Measurements from ENCODE around the gene ETV4.

Gene ETV4

GRCh38 chr17:43546319-43547188, at the start of gene ETV4:
Gene ETV4 (minus strand): TSS chr17:43546340. CDS start chr17:43545617, 723 bp downstream.
- DNase-seq: peak; percentile 97

GRCh38 chr17:43595466-43595865, 49.3 kb upstream of the ETV4 start:
- DNase-seq: no peak

- peak; percentile 88 for DNase-seq
These were observed 45.8 kb upstream of the ETV4 start for GRCh38 chr17:43591779-43592562.

DNA sequence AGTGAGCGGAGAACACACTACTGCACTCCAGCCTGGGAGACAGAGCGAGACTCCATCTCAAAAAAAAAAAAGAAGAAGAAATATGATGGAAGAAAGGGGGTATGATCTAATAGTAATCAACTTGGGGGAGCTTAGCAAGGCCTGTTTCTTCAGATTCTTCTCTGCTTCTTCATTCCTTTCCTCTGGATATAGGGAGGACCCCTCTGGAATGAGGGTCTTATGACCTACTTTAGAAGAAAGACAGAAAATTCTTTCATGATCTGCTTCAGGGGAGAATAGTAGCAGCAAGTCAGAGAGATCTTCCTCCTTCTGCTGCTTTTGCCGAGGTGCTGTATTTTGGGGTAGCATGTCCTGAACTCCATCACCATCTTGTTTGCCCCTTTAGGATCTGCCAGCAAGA, 44.9 kb upstream of the ETV4 start:
- DNase-seq: no peak

DNA sequence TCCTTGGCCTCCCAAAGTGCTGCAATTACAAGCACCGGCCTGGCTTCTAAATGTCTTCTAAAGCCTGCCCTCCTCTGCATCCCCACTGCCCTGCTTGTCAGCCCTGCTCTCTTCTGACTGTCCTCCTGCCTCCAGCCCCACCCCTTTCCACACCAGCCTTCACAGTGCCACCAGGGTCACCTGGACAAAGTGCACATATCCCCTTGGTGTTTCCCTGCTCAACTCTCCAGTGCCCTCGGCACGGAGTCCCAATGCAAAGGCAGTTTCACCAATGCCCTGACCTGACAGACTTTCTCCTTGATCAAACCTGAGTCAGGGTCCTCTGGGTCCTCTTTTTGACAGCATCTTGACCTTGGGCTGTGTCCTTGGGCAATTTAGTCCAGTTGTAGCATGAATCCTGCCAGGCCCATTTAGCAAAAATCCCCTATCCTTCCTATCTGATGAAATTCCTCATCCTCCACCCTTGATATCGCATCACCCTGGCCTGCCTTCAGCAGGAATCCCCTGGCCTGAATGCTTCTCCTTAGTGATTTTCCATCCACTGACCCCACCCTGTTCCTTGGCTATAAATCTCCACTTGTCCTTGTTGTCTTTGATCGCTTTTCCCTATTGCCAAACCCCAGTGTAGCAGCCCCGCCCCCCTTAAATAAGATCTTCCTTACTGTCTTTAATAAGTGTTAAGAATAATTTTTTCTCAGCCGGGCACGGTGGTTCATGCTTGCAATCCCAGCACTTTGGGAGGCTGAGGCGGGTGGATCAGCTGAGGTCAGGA, 42.7 kb upstream of the ETV4 start:
- no peak for DNase-seq

GRCh38 chr17:43588121-43588520, 42.0 kb upstream of the ETV4 start:
- DNase-seq: no peak

DNA sequence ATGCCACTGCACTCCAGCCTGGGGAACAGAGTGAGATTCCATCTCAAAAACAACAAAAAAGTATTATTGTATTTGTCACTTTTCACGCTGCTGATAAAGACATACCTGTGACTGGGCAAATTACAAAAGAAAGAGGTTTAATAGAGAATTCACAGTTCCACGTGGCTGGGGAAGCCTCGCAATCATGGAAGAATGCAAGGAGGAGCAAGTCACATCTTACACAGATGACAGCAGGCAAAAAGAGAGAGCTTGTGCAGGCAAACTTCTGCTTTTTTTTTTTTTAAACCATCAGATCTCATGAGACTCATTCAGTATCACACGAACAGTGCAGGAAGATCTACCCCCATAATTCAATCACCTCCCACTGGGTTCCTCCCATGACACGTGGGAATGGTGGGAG, 41.5 kb upstream of the ETV4 start:
- no peak for DNase-seq

- no peak for DNase-seq
These were observed 38.5 kb upstream of the ETV4 start for GRCh38 chr17:43584666-43585102.

- no peak for DNase-seq
These were observed 37.2 kb upstream of the ETV4 start for GRCh38 chr17:43583332-43583731.

DNA sequence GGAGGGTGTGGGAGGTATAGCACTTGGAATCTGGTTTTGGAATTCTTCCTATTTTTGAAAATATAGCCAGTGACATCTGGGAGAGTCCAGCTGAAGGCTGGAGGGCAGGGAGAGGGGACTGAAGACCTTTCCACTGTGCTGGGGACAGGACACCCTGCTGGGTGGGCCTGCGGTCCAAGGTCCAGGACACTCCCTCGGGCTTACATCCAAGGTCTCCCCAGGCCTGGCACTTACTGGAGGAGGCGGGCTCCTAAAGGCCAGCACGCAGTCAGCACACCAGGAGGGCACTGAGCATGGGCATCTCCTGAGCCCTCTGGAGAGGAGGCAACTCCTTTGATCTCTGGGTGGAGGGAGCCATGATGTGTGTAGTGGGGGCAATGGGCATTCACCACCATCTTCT, 35.5 kb upstream of the ETV4 start:
- no peak for DNase-seq

DNA sequence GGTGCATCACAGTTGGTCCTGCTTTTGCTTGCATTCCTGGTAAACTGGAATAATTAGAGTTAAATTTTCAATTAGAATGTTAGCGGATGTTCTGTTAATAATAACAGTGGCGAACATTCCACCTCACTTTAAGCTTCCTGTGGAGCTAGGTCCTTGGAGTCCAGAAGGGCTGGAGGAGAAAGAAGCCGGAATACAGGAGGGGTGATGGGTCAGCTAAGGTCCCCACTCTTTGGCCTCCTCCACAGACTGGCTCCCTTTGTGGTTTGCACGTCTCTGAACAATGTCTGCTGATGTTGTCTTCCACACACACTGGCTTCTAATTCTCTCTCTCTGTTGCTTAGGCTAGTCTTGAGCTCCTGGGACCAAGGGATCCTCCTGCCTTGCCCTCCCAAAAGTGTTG, 35.0 kb upstream of the ETV4 start:
- no peak for DNase-seq

DNA sequence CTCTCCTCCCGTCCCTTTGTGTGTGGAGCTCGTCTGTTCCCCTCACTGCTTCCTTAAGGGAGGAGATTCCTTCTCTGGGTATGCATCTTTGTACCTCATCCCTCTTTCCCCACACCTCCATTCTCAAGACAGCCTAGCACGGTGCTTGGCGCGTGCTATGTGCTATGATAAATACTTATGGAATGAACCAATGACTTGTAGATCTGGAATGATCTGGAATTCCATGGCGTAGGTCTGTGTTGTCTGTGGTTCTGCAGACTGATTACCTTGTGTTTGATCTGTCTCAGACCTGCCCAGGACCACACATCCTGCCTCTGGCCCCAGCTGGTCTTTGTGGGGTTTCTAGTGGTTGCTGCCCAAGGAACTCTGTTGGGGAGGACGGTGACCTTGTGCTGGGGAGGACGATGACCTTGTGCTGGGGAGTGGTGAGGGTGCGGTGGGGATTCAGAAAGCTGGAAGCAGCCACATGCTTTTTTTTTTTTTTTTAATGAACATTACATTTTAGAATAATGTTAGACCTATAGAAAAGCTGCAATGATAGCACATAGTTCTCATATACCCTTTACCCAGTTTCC, 33.5 kb upstream of the ETV4 start:
- DNase-seq: no peak

DNA sequence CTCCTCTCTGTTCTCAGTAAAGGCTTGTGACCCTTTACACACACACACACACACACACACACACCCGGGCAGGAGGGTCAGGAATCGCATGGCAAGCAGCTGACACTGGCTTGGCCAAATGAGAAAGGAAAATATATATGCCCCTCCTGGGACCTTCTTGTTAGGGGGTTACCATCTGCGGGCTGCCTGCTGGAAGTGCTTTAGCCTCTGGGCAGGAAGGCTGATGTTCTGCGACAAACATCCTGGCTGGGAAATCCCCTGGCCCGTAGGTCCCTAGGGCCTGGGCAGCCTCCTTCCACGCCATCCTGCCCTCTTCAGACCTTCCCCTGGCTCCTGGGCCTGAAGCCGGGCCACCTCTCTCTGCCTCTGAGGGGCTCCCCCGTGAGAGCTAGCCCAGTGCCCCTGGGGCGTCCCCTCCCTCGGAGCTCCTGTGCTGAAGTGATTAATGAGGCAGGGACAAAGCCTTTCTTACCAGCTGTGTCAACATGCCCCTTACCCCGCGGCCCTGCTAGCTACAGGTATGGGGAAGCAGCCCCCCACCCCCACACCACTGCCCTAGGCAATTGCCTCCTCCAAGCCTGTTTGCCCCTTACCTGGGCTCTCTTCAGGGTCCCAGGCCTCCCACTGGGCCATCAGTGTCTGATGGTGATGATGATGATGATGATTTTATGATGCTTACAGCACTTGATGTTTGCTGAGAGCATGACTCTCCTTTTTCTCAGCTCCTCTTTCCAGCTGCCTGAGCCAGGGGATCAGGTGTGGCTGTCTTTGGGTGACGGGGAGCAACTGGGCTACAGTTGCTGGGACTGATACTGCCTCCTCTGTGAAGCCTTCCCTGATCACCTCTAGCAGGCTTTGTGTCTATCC, 32.8 kb upstream of the ETV4 start:
- DNase-seq: peak; percentile 67

- DNase-seq: no peak
These were observed 32.2 kb upstream of the ETV4 start for GRCh38 chr17:43578404-43578698.

DNA sequence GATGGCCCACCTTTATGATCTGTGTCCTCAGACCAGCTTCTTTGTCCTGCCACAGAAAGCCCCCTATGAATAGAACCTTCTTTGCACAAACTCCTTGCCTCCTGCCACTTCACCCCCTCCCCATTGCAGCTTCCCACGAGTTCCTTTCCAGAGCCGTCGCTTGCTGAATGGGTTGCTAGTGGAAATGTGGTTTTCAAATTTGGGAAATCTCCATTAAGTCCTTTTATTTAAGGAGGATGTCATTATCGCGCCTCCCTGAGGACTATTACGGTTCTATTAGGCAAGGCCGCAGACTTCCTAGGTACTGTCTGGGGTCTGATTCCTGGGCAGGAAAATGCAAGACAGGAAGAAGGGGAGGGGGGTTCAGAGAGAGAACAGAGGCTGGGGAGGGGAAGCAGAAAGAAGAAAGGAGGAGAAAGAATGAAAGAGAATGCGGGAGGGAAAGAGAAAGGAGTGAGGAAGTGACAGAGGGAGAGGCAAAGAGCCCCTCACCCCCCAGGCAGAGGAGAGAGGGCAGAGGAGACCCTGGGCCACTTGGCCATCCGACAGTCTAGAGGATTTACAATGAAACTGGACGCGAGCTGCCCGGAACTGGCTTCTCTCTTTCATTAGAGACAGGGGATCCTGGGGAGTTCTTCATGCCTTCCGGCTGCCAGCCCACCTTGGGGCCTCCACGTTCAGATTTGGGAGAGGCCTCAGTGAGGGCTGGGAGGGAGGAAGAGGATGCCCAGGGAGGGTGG, 31.7 kb upstream of the ETV4 start:
- no peak for DNase-seq

DNA sequence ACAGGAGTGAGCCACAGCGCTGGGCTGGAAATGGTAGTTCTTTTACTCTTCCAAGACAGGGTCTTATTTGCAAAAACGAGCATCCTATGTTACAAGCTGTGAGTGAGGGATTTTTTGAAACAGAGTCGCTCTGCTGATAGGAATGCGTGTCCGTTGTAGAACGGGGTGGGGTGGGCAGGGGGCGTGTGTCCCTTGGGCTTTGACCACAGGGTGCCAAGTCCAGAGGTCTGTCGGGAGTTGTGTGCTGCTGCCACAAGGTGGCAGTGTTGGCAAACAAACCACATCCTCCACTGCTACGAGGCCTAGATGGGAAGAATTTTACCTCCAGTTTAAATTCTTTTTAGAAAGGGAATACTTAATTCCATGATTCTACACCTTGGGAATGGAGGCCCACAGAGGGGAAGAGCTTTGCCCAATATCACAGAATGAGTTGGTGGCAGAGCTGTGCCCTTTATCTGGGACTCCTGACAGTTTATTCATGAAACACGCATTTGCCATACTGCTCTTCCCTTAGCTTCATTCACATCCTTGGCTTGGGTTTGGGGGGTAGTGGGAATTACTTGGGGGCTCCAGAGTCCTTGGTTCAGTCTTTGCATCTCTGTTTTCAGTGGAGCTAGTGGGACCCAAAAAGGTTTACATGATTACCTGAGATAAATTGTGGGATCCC, 30.6 kb upstream of the ETV4 start:
- peak; percentile 92 for DNase-seq

DNA sequence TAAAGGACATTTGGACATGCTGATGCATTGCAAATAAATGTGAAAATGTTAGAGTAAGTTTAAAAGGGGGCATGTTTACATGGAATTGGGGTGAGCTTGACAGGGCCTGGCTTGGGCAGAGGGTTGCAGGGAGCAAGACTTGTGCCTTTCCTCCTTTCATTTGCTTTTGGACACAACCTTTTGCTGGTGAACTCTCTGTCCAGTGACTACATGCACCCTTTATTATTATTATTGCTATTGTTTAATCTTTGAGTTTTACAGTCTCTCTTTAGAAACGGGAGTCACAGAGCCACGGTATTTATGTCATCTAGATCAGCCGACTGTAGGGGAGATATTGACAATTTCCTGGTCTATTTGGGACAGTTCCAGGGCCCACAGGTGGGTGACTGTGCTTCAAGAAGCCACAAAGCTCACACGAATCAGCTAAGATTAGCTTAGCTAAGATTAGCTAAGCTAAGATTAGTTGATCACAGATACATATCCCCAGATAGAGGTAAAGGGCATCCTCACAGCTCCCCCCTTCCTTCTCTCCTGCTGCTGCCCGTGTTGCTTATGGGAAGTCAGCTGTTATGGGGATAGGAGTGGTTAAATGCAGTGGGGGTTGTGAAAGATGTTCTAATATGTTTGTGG, 28.9 kb upstream of the ETV4 start:
- no peak for DNase-seq

DNA sequence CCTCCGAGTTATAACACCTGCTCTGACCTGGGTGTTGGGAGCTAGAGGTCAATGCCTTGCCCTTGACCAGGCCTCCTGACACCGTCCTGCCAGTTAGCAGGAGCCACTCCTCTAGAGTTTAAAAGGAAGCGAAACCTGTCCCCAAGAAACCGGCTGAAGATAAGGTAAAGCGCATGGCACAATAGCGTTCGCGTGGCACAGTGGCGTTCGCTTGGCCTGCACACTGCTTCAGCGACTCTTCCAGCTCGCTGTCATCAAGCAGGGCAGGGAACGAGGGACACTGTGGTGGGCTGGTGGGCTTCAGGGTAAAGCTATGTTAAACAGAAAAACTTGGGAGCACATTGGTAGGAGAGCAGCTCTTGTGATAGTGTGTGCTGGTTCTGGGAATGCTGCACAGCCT, 28.2 kb upstream of the ETV4 start:
- no peak for DNase-seq

- no peak for DNase-seq
These were observed 27.6 kb upstream of the ETV4 start for GRCh38 chr17:43573579-43574321.
